ENCODE results near the gene USP2. TPM values are rescaled to one million over a fixed set of nuclear protein-coding genes. Genes with fewer than 3 reads are reported as not detected.

The USP2 gene, protein sequence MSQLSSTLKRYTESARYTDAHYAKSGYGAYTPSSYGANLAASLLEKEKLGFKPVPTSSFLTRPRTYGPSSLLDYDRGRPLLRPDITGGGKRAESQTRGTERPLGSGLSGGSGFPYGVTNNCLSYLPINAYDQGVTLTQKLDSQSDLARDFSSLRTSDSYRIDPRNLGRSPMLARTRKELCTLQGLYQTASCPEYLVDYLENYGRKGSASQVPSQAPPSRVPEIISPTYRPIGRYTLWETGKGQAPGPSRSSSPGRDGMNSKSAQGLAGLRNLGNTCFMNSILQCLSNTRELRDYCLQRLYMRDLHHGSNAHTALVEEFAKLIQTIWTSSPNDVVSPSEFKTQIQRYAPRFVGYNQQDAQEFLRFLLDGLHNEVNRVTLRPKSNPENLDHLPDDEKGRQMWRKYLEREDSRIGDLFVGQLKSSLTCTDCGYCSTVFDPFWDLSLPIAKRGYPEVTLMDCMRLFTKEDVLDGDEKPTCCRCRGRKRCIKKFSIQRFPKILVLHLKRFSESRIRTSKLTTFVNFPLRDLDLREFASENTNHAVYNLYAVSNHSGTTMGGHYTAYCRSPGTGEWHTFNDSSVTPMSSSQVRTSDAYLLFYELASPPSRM
- total RNA-seq (1 to 10 TPM; 4.4 to 9.1 (median 6.6) TPM), polyA plus RNA-seq (10 to 100 TPM in 1 of 2 donors, 1 to 10 TPM in 1; 5.9 to 15.4 TPM)

GRCh38 chr11:119381181-119381988, at the start of gene USP2:
USP2 (minus strand) TSS chr11:119381690; CDS start chr11:119373480, 8,210 bp downstream.
- intact Hi-C loops (cut with DNase I) = no loop called here
- Histone ChIP-seq H3K27ac (peak within 1 kb of the TSS; percentile 33 to 74 (median 58)), H3K27me3 (no peaks in the 10 kb centered on the region), H3K36me3 (no peaks in the 10 kb centered on the region), H3K4me1 (peaks cover 7 to 11% (median 11%) of the 10 kb centered on the region in 3 donors), H3K9me3 (no peaks in the 10 kb centered on the region), H3K4me3 (peak within 1 kb of the TSS; percentile 35 to 62 (median 52))
- DNase-seq (peak; percentile 95 to 100 (median 98)), ATAC-seq (peak; percentile 95 to 97 (median 95)), FAIRE-seq (peak; percentile 80)
- TF ChIP-seq, protein P1, sequence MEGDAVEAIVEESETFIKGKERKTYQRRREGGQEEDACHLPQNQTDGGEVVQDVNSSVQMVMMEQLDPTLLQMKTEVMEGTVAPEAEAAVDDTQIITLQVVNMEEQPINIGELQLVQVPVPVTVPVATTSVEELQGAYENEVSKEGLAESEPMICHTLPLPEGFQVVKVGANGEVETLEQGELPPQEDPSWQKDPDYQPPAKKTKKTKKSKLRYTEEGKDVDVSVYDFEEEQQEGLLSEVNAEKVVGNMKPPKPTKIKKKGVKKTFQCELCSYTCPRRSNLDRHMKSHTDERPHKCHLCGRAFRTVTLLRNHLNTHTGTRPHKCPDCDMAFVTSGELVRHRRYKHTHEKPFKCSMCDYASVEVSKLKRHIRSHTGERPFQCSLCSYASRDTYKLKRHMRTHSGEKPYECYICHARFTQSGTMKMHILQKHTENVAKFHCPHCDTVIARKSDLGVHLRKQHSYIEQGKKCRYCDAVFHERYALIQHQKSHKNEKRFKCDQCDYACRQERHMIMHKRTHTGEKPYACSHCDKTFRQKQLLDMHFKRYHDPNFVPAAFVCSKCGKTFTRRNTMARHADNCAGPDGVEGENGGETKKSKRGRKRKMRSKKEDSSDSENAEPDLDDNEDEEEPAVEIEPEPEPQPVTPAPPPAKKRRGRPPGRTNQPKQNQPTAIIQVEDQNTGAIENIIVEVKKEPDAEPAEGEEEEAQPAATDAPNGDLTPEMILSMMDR (IDR thresholded peaks at IDR 0.05) = peak; percentile 80 to 91 (median 88)
- WGBS, 2 donors = 0% methylated on average over 52 to 54 of the region's 54 CpGs

- Histone ChIP-seq H3K9me3 (no peaks in the 10 kb centered on the region), H3K27me3 (no peaks in the 10 kb centered on the region), H3K27ac (no peak overlapping the region), H3K4me1 (no peaks in the 10 kb centered on the region), H3K4me3 (no peak overlapping the region), H3K36me3 (no peaks in the 10 kb centered on the region)
- DNase-seq (no peak), ATAC-seq (no peak), FAIRE-seq (no peak)
- intact Hi-C loops (cut with DNase I) = no loop called here
- WGBS, 2 donors = 84 to 85% methylated on average over 5 of the region's 5 CpGs
- TF ChIP-seq, protein P1 (IDR thresholded peaks at IDR 0.05) = no peak
Observed at GRCh38 chr11:119427279-119427678, 45.8 kb upstream of the USP2 start.

- H3K9me3 ChIP-seq = no peaks in the 10 kb centered on the region
- no peak overlapping the region for H3K4me3 ChIP-seq
- ATAC-seq = no peak
- intact Hi-C loops (cut with DNase I) = no loop called here
- 62 to 74% methylated on average over 4 of the region's 4 CpGs for WGBS, 2 donors
- no peak overlapping the region for H3K27ac ChIP-seq
- FAIRE-seq = no peak
- H3K4me1 ChIP-seq = no peaks in the 10 kb centered on the region
- H3K36me3 ChIP-seq = no peaks in the 10 kb centered on the region
- TF ChIP-seq, protein P1 (IDR thresholded peaks at IDR 0.05) = no peak
- no peak for DNase-seq
- peaks cover 0 to 7% (median 0%) of the 10 kb centered on the region in 4 donors for H3K27me3 ChIP-seq
Observed at GRCh38 chr11:119426142-119426541, 44.7 kb upstream of the USP2 start.

DNA sequence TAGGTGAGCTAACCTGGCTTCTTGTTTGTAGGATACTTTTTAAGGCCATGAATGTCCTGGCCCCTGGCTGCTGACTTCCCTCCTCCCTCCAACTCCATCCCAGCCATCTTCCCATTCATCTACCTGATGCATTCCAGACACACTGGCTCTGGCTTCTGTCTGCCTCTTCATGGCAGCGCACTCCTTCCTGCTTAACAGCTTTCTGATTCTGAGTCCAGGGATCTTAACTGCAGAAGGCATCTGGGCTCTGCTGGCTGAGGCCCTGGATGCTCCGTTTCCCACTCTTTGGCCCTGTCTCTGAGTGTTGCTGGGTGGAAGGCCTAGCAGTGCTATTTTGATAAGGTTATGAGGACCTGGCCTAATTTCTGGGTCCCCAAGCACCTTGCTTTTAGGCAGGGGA, 43.3 kb upstream of the USP2 start:
- peaks cover 0 to 12% (median 0%) of the 10 kb centered on the region in 4 donors for H3K27me3 ChIP-seq
- no peaks in the 10 kb centered on the region for H3K9me3 ChIP-seq
- no peaks in the 10 kb centered on the region for H3K4me1 ChIP-seq
- no peak overlapping the region for H3K4me3 ChIP-seq
- H3K27ac ChIP-seq = no peak overlapping the region
- no peaks in the 10 kb centered on the region for H3K36me3 ChIP-seq
- 84 to 87% methylated on average over 2 of the region's 2 CpGs for WGBS, 2 donors
- ATAC-seq = no peak
- intact Hi-C loops (cut with DNase I) = no loop called here
- TF ChIP-seq, protein P1 (IDR thresholded peaks at IDR 0.05) = no peak
- DNase-seq = no peak
- FAIRE-seq = no peak
